B cell (primary cell): ENCODE data around the gene LHX5. TPM values are rescaled to one million over a fixed set of nuclear protein-coding genes. Genes with fewer than 3 reads are reported as not detected.

Experiments used
- ATAC-seq: fragments of 200-7000 bp; cut with Tn5 transposase; one replicate; pipeline ENCODE4 v1.10.0; 2021; ENCODE audit warnings: low read depth, mild to moderate bottlenecking, moderate number of reproducible peaks, moderate library complexity
- CTCF ChIA-PET: fragments of 350-600 bp; sonication (Branson Sonifier 250); formaldehyde crosslinking; loops from one replicate; lab custom pipeline; 2021; ENCODE audit warnings: antibody characterized with exemption, inconsistent platforms; lab: Charles Lee
- POLR2A ChIA-PET: fragments of 350-600 bp; sonication (Branson Sonifier 250); formaldehyde crosslinking; loops from one replicate; lab custom pipeline; 2021; ENCODE audit warnings: antibody characterized with exemption; lab: Charles Lee
- DNase-seq: peaks from one replicate; pipeline ENCODE4 v3.0.0; 2013
- H2AFZ ChIP-seq: 2 replicates; pipeline ENCODE4 v1.6.1; 2012; ENCODE audit warnings: mild to moderate bottlenecking, low read depth, low read length; ENCODE audit not compliant: insufficient read depth, poor library complexity, severe bottlenecking
- H3K27ac ChIP-seq, 2 donors: 1 replicate in 1 of 2; 2 replicates in 1 of 2; pipeline ENCODE4 v1.5.1; 2012 to 2013; ENCODE audit warnings: low read length in 2 of 2, mild to moderate bottlenecking in 2 of 2, moderate library complexity in 1 of 2
- H3K27me3 ChIP-seq, 4 experiments: fragments of 200-600 bp in 1 of 4; sonication (generic) in 1 of 4; replicated peaks in 1 of 4; 1 replicate in 2 of 4; 2 replicates in 2 of 4; pipeline versions ENCODE4 v1.6.1 to v1.7.0; 2013 to 2016; ENCODE audit warnings: low read length in 3 of 4, mild to moderate bottlenecking in 2 of 4, mixed read lengths in 1 of 4, moderate library complexity in 1 of 4; ENCODE audit not compliant: insufficient read depth in 4 of 4, control insufficient read depth in 3 of 4; ENCODE audit errors: control extremely low read depth in 1 of 4
- H3K36me3 ChIP-seq, 2 experiments: replicated peaks in 1 of 2; 1 replicate in 1 of 2; 2 replicates in 1 of 2; pipeline versions ENCODE4 v1.6.1 to v1.7.1; 2013; ENCODE audit warnings: low read length in 1 of 2; ENCODE audit not compliant: insufficient read depth in 2 of 2, control insufficient read depth in 1 of 2; ENCODE audit errors: control extremely low read depth in 1 of 2, extremely low read depth in 1 of 2
- H3K4me1 ChIP-seq, 2 donors: fragments of 200-600 bp in 1 of 2; sonication (generic) in 1 of 2; 1 replicate in 1 of 2; 2 replicates in 1 of 2; pipeline versions ENCODE4 v1.5.1 to v1.6.1; 2013 to 2017; ENCODE audit warnings: low read length in 2 of 2; ENCODE audit not compliant: control insufficient read depth in 2 of 2, insufficient read depth in 2 of 2
- H3K4me2 ChIP-seq: replicated peaks from 2 replicates; pipeline ENCODE3; 2012; ENCODE audit warnings: mild to moderate bottlenecking, low read depth, low read length; ENCODE audit not compliant: poor library complexity, severe bottlenecking
- H3K4me3 ChIP-seq, 5 experiments: fragments of 200-600 bp in 1 of 5; sonication (generic) in 1 of 5; 1 replicate in 3 of 5; 2 replicates in 2 of 5; pipeline versions ENCODE4 v1.5.1 to v1.7.0; 2011 to 2016; ENCODE audit warnings: low read length in 4 of 5, mild to moderate bottlenecking in 4 of 5, low read depth in 2 of 5, control low read depth in 1 of 5, moderate library complexity in 1 of 5; ENCODE audit not compliant: insufficient read depth in 1 of 5; ENCODE audit errors: control extremely low read depth in 1 of 5, extremely low read depth in 1 of 5
- H3K79me2 ChIP-seq: fragments of 200-600 bp; sonication (generic); one replicate; pipeline ENCODE4 v1.6.0; 2016; ENCODE audit warnings: low read length; ENCODE audit not compliant: control insufficient read depth, insufficient read depth
- H3K9ac ChIP-seq: fragments of 200-600 bp; sonication (generic); 2 replicates; pipeline ENCODE4 v1.6.1; 2017; ENCODE audit warnings: mild to moderate bottlenecking, low read length, moderate library complexity
- H3K9me3 ChIP-seq, 3 donors: one replicate each; pipeline versions ENCODE4 v1.6.1 to v1.7.1; 2013; ENCODE audit warnings: low read length in 2 of 3; ENCODE audit not compliant: control insufficient read depth in 2 of 3, insufficient read depth in 1 of 3; ENCODE audit errors: control extremely low read depth in 1 of 3
- H4K20me1 ChIP-seq: 2 replicates; pipeline ENCODE4 v1.6.0; 2012; ENCODE audit warnings: mild to moderate bottlenecking, low read length; ENCODE audit not compliant: insufficient read depth, control insufficient read depth, poor library complexity, severe bottlenecking
- H3K27ac Mint-ChIP-seq: one replicate; pipeline ENCODE4 v1.8.0; 2021; ENCODE audit warnings: mixed read lengths
- H3K27me3 Mint-ChIP-seq: one replicate; pipeline ENCODE4 v1.8.0; 2021; ENCODE audit warnings: mixed read lengths
- H3K4me1 Mint-ChIP-seq: one replicate; pipeline ENCODE4 v1.8.0; 2021; ENCODE audit warnings: mixed read lengths
- H3K4me3 Mint-ChIP-seq: one replicate; pipeline ENCODE4 v1.8.0; 2021; ENCODE audit warnings: mixed read lengths
- H3K9me3 Mint-ChIP-seq: one replicate; pipeline ENCODE4 v1.8.0; 2022; ENCODE audit warnings: mixed read lengths; ENCODE audit not compliant: insufficient read depth
- CTCF ChIP-seq: fragments of 200-600 bp; IDR thresholded peaks from one replicate; pipeline ENCODE4 v1.8.0; 2022; ENCODE audit warnings: antibody characterized with exemption, mild to moderate bottlenecking
- EZH2 ChIP-seq: IDR thresholded peaks from 2 replicates; pipeline ENCODE4 v1.6.1; 2012; ENCODE audit warnings: borderline replicate concordance, low read depth, mild to moderate bottlenecking, moderate library complexity, low read length; ENCODE audit not compliant: insufficient read depth, poor library complexity, severe bottlenecking
- WGBS: methylation state at CpG from one replicate; pipeline ENCODE4 v1.1.5; 2013; ENCODE audit warnings: missing lambda C conversion rate; ENCODE audit not compliant: insufficient coverage; 5-methylcytosine and 5-hydroxymethylcytosine counted together
- intact Hi-C: fragments of 100-400 bp; cut with micrococcal nuclease; formaldehyde crosslinking; loops from one replicate; pipeline ENCODE4 v1.10.0; 2022
- polyA plus RNA-seq: library from polyadenylated mRNA; depleted of rRNA; stranded (reverse); fragments of >200 nt; gene quantifications from 2 replicates; pipeline ENCODE4 v1.2.3, GENCODE V29; 2012
- total RNA-seq, 2 donors: library from RNA; stranded (reverse); fragments of 120-200 nt in 1 of 2; gene quantifications; 1 replicate in 1 of 2; 2 replicates in 1 of 2; pipeline versions ENCODE4 v1.2.3 to v1.2.4, GENCODE V29; 2013 to 2022

LHX5 gene
- total and polyA plus RNA-seq, 2 donors (not counting 1 experiment from before 2014, with no cell fraction given), result not detected

GRCh38 chr12:113435367-113435766, 36.3 kb downstream of the LHX5 start:
- no peak overlapping the region for H2AFZ ChIP-seq
- WGBS, result 94% methylated on average over 3 of the region's 5 CpGs
- H3K4me1 ChIP-seq, result no peaks in the 10 kb centered on the region
- Mint-ChIP-seq H3K4me3 (no peak overlapping the region), H3K4me1 (no peaks in the 10 kb centered on the region), H3K27ac (no peak overlapping the region), H3K27me3 (peaks cover 17% of the 10 kb centered on the region), H3K9me3 (peaks cover 2% of the 10 kb centered on the region)
- DNase-seq, result no peak
- no peak overlapping the region for H3K4me3 ChIP-seq
- H3K27me3 ChIP-seq, result peaks cover 0 to 15% (median 7%) of the 10 kb centered on the region in 4 experiments
- CTCF ChIA-PET, result no interaction called here
- H3K36me3 ChIP-seq, result no peaks in the 10 kb centered on the region
- no peaks in the 10 kb centered on the region for H4K20me1 ChIP-seq
- no peak overlapping the region for H3K9ac ChIP-seq
- H3K4me2 ChIP-seq, result no peak overlapping the region
- POLR2A ChIA-PET, result no interaction called here
- intact Hi-C loops, result no loop called here
- H3K79me2 ChIP-seq, result no peaks in the 10 kb centered on the region
- peaks cover 0 to 2% (median 0%) of the 10 kb centered on the region in 3 donors for H3K9me3 ChIP-seq
- ATAC-seq, result no peak
- TF ChIP-seq EZH2, result no peak
- TF ChIP-seq CTCF, result no peak
- H3K27ac ChIP-seq, result no peak overlapping the region

- H4K20me1 ChIP-seq, result no peaks in the 10 kb centered on the region
- H3K27me3 ChIP-seq, result peaks cover 0 to 26% (median 15%) of the 10 kb centered on the region in 4 experiments
- no peak overlapping the region for H2AFZ ChIP-seq
- intact Hi-C loops, result no loop called here
- no peak overlapping the region for H3K4me3 ChIP-seq
- no peak overlapping the region for H3K4me3 Mint-ChIP-seq
- peaks cover 30% of the 10 kb centered on the region for H3K27me3 Mint-ChIP-seq
- no peak overlapping the region for H3K27ac Mint-ChIP-seq
- H3K9ac ChIP-seq, result no peak overlapping the region
- DNase-seq (no peak), ATAC-seq (no peak)
- H3K9me3 Mint-ChIP-seq, result peaks cover 7% of the 10 kb centered on the region
- peaks cover 0 to 12% (median 0%) of the 10 kb centered on the region in 3 donors for H3K9me3 ChIP-seq
- TF ChIP-seq CTCF (no peak), EZH2 (no peak)
- POLR2A ChIA-PET, result no interaction called here
- no peaks in the 10 kb centered on the region for H3K36me3 ChIP-seq
- no peaks in the 10 kb centered on the region for H3K4me1 Mint-ChIP-seq
- no peaks in the 10 kb centered on the region for H3K4me1 ChIP-seq
- CTCF ChIA-PET, result no interaction called here
- H3K79me2 ChIP-seq, result no peaks in the 10 kb centered on the region
- H3K27ac ChIP-seq, result no peak overlapping the region
- no peak overlapping the region for H3K4me2 ChIP-seq
Measured at GRCh38 chr12:113432986-113433385, 38.7 kb downstream of the LHX5 start.
